Measurements from ENCODE around the gene HIPK3.
"Not testable (repeated sequence)": the region's sequence is repeated elsewhere in the genome, so short reads cannot be mapped to it uniquely, and the experiment has no call there.

HIPK3 gene

DNA sequence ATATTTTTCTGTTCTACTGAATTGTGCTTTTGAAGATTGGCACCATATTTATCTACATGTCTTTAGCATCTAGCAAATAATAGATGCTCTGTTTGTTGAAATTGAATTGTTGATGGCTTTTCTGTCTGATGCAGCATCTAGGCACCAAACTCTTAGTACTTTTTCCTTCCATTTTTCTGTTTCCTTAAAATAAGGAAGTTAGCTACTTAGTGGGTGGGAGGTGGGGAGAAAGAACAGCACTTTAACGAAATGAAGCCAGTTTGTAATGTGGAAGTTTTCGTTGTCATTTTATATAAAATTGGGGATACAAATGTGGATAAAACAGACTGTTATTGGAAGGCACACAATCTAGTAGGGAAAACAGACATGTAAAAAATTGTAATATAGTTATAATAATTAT, 76.6 kb downstream of the HIPK3 start:
- no peak for TF ChIP-seq ZNF274 (IDR thresholded peaks at IDR 0.05; ENCODE audit: low read depth, low read length)

DNA sequence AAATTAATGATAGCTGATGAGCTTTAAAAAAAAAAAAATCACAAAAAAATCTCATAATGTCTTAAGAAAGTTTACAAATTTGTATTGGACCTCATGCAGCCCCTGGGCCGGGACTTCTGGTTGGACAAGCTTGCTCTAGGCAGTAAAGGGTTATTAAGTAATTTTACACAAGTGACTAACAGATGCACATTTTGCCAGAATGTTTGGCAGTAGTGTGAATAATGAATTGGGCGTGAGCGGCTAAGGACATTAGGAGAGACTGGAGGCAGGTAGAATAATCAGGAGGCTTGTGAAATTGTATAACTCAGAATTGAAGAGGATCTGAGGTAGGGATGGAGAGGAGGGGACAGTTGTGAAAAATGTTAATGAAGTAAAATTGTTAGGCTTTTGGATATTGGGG, 77.4 kb downstream of the HIPK3 start:
- no peak overlapping the region for H3K4me3 ChIP-seq (ENCODE audit: low read length)
- no peak for TF ChIP-seq ZNF274 (IDR thresholded peaks at IDR 0.05; ENCODE audit: low read depth, low read length)

More for the DNA sequence above, 76.6 kb downstream of the HIPK3 start:
- H3K4me3 ChIP-seq (ENCODE audit: low read length) = no peak overlapping the region

DNA sequence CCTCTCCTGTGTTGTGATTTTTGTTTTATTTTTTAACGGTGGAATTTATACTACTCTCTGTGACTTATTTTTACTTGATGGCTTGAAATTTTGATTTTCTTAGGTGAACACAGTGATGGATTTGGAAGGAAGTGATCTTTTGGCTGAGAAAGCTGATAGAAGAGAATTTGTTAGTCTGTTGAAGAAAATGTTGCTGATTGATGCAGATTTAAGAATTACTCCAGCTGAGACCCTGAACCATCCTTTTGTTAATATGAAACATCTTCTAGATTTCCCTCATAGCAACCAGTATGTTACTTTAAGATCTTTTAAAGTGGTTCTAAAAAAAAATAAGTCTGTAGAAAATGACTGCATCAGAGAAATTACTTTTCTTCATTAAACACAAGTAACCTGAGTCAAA, 82.1 kb downstream of the HIPK3 start:
- no peak for TF ChIP-seq ZNF274 (IDR thresholded peaks at IDR 0.05; ENCODE audit: low read depth, low read length)
- H3K4me3 ChIP-seq (ENCODE audit: low read length) = no peak overlapping the region

DNA sequence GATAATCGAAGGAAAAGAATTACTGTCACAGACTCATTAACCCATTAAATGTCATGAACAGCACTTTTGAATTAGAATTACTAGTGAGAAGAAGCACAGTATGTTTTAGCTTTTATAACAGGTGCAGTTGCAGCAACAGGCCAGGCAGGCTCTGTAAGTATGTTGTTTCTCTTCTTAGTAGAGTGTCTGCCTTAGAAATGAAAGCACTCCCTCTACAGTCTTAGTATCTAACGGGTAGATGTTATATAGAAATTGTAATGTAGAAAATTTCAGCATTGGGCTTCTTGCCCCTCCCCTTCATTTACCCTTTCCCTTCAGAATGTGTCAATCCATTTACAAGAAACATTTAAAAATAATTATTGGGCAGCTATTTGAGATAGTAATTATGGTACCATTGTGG, 87.4 kb downstream of the HIPK3 start:
- TF ChIP-seq ZNF274 (IDR thresholded peaks at IDR 0.05; ENCODE audit: low read depth, low read length) = no peak
- H3K4me3 ChIP-seq (ENCODE audit: low read length) = no peak overlapping the region

DNA sequence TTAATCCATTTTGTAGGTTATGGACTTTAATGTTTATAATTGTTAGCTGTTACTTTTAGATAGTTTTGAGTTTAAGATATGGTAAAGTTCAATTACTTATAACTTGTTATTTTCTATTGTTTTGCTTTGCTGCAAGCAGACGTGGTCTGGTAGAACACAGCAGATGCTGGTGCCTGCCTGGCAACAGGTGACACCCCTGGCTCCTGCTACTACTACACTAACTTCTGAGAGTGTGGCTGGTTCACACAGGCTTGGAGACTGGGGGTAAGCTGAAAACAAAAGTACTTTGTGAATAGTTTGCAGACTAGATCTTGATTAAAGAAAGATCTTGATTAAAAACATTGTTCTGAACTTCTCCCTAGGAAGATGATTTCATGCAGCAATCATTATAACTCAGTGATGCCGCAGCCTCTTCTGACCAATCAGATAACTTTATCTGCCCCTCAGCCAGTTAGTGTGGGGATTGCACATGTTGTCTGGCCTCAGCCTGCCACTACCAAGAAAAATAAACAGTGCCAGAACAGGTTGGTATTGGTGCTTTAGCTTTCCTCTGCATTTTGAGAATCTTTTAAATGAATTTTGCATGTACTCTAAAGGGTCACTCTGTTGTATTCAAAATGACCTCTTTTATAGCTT, 90.4 kb downstream of the HIPK3 start:
- no peak for TF ChIP-seq ZNF274 (IDR thresholded peaks at IDR 0.05; ENCODE audit: low read depth, low read length)
- H3K4me3 ChIP-seq (ENCODE audit: low read length) = no peak overlapping the region

DNA sequence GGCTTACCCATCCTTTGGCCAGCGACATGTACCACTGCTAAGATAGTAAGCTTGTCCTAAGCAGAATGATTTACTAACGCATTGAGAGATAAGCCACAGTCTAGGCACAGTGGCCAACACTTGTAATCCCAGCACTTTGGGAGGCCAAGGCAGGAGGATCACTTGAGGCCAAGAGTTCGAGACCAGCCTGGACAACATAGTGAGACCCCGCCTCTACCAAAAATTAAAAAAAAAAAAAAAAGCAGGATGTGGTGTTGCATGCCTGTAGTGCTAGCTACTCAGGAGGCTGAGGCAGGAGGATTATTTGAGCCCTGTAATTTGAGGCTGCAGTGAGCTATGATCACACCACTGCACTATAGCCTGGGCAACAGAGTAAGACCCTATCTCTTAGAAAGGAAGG, 93.1 kb downstream of the HIPK3 start:
- no peak for TF ChIP-seq ZNF274 (IDR thresholded peaks at IDR 0.05; ENCODE audit: low read depth, low read length)
- no peak overlapping the region for H3K4me3 ChIP-seq (ENCODE audit: low read length)

DNA sequence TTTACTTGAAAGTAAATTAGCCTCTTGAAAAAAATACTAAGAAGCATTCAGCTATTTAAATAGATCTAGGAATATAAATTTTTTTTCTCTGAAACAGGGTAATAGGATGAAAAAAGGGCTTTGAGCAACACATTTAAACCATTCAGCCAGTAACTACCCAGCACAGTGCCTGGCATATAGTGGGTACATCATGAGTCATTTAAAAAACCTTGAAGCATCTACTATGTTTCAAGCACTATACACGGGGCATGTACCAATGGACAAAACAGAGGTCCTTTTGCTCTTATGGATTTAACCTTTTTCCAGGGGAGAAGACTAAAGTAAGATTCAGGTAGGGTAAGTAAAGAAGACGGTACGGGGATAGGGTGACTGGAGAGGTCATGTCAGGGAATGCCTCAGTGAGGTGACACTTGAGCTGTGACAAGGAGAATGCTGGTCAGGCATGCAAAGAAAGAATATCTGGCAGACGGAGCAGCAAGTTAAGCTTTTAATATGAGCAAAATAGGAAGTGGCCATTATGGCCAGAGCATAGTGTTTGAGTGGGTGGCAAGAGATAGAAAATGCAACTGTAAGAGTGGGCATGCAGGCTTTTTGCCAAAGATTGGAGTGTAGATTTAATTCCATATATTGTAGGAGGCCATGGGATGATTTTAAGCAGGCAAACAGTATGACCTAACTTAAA, 101.1 kb downstream of the HIPK3 start:
- TF ChIP-seq ZNF274 (IDR thresholded peaks at IDR 0.05; ENCODE audit: low read depth, low read length) = no peak
- no peak overlapping the region for H3K4me3 ChIP-seq (ENCODE audit: low read length)

DNA sequence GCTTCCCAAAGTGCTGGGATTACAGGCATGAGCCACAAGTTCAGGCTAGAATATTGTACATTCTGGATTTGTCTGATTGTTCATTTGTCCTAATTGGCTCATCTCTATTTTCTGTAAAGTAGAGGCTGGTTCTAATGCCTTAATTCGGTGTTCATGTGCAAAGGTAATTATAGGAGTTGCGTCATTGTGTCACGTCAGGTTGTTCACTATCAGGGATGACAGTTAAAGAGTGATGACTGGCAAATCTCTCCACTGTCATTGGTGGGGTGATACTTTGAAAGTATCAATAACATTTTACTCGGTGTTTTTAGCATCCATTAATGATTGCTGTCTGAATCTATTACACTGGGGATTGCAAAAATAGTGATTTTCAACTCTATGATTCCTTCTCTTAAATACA, 103.5 kb downstream of the HIPK3 start:
- no peak for TF ChIP-seq ZNF274 (IDR thresholded peaks at IDR 0.05; ENCODE audit: low read depth, low read length)
- H3K4me3 ChIP-seq (ENCODE audit: low read length) = no peak overlapping the region

DNA sequence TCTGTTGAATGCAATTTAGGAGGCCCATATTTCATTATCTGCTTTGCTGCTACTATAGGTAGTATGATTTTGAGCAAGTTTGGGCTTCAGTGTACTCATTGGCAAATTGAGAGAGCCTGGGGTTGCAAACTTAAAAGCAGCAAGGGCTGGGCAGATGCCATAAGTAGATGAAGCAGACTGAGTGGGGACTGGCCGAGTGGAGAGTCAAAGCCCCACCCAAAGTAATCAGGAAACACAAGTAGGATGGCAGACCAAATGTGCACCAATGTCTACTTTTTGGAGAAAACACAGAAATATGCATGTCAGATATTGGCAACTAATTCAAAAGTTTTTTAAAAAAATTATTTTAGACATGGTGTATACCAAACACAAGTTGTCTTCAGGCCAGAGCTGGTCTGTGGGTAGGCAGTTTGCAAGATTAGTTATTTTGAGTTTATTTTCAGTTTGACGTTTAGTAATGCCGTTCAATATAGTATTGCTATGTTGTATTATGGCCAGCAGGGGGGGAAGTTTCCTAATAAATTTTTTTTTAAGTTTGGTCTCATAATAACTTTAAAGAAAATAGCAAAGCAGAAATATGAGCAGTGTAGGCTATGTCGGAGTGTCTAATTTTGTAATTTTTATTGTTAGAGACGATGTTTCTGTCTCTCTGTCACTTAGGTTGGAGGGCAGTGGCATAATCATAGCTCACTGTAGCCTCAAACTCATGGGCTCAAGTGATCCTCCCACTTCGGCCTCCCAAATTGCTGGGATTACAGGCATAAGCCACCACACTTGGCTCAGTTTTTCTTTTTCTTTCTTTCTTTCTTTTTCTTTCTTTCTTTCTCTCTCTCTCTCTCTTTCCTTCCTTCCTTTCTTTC, 105.1 kb downstream of the HIPK3 start:
- no peak for TF ChIP-seq ZNF274 (IDR thresholded peaks at IDR 0.05; ENCODE audit: low read depth, low read length)
- no peak overlapping the region for H3K4me3 ChIP-seq (ENCODE audit: low read length)

DNA sequence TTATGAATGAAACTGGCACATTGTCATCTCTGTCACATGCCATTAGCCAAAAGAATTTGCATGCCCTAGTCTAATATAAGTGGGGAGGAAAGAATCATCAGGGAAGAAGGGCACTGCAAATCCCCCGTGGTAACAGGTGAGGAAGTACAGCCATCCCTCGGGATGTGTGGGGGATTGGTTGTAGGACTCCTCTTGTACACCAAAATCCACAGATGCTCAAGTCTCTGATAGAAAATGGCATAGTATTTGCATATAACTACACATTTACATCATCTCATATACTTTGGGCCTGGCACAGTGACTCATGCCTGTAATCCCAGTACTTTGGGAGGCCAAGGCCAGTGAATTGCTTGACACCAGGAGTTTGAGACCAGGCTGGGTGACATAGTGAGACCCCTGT, 109.7 kb downstream of the HIPK3 start:
- H3K4me3 ChIP-seq (ENCODE audit: low read length) = no peak overlapping the region
- no peak for TF ChIP-seq ZNF274 (IDR thresholded peaks at IDR 0.05; ENCODE audit: low read depth, low read length)

DNA sequence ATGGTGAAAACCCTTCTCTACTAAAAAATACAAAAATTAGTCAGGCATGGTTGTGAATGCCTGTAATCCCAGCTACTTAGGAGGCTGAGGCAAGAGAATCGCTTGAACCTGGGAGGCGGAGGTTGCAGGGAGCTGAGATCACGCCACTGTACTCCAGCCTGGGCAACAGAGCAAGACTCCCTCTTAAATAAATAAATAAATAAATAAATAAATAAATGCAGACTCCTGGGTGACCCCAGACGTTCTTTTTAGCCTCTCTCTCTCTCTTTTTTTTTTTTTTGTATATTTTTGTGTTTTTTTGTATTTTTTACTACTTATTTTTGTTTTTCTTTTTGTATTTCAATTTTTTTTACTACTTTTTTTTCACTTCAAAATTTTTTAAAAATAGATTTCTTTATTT, 111.3 kb downstream of the HIPK3 start:
- H3K4me3 ChIP-seq (ENCODE audit: low read length) = not testable (repeated sequence)

DNA sequence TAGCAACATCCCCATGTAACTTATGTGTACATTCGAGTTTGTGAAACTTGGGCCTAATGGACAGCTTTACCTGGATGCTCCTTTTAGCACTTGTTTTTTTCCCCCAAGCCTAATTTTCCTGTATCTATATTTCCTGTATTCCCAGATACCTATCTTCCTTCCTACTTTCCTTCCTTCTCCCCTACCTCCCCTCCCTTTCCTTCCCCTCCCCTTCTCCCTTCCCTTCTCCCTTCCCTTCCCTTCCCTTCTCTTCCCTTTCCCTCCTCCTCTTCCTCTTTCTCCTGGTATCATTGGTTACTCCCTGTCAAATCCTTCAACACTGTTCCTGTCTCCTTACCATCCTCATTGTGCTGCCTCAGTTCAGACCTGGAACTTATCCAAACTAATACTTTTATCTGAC, 111.8 kb downstream of the HIPK3 start:
- TF ChIP-seq ZNF274 (IDR thresholded peaks at IDR 0.05; ENCODE audit: low read depth, low read length) = no peak
- H3K4me3 ChIP-seq (ENCODE audit: low read length) = no peak overlapping the region

DNA sequence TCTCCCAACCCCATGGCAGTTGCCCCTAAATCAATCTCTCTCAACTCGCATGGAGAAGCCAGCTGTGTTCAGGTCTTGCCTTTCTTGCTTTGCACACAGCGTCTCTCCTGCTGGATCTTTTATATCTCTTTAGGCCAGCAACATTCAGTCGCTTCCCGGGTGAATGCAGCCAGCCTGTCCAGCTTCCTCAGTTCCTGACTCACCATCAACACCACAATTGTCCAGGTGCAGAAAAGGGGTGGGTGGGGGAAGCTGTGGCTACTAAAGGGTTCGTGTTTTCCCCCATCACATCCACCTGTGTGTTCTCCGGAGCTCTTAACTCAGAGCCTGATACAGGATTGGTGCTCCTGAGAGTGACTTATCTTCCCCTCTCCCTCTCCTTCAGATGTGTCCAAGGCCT, 116.5 kb downstream of the HIPK3 start:
- TF ChIP-seq ZNF274 (IDR thresholded peaks at IDR 0.05; ENCODE audit: low read depth, low read length) = no peak
- H3K4me3 ChIP-seq (ENCODE audit: low read length) = no peak overlapping the region

DNA sequence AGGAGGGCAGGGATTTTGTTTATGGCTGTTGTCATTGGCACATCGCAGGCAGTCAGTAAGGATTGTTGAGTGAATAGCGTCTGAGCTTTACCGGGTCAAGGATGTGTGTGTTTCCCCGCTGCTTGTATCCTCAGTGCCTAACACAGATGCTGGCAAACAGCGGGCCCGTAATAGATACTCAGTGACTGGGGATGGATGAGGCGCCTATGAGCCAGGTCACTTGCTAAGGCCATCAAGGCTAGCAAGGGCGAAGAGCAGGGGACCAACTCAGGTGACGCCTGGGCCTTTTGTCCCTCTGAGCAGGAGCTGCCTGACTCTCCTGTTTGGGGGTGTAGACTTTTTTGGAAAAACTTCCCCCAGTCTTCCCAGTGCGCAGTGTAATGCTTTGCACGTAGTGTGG, 118.1 kb downstream of the HIPK3 start:
- no peak for TF ChIP-seq ZNF274 (IDR thresholded peaks at IDR 0.05; ENCODE audit: low read depth, low read length)
- no peak overlapping the region; the same call in 1 of the 2 replicates for H3K4me3 ChIP-seq (ENCODE audit: low read length)
